ENCODE measurements around the gene CAMKK1. TPM values are rescaled to one million over a fixed set of nuclear protein-coding genes. Genes with fewer than 3 reads are reported as not detected.

CAMKK1 gene
- polyA plus RNA-seq, 2 of the 4 experiments (the other 2 are of a cell fraction): 6.9 to 14.8 TPM

DNA sequence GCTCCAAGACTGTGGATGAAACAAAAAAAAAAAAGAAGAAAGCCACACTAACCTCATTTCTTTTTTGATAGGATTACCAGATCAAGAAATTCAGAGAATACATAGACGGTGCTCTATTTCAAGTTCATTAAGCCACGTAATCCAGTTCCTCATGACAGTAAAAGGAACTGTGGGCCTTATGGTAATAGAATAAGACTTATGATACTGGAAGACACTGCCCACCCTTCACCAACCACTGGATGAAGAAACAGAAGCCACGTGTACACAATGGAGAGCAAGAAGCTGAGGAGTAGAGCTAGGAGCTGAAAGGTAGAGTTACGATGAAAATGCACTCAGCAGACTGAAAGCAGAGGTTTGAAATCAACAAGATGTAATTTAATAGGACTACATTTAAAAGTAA lies 58.0 kb downstream of the CAMKK1 start:
- no peak for FAIRE-seq
- CTCF ChIA-PET: interaction anchor here (0.9 to 8.3 kb wide), 3 partner anchors 10 to 99 kb away, joined by 3 to 120 read pairs (median 16); partner anchors contain the start of gene NCBP3

DNA sequence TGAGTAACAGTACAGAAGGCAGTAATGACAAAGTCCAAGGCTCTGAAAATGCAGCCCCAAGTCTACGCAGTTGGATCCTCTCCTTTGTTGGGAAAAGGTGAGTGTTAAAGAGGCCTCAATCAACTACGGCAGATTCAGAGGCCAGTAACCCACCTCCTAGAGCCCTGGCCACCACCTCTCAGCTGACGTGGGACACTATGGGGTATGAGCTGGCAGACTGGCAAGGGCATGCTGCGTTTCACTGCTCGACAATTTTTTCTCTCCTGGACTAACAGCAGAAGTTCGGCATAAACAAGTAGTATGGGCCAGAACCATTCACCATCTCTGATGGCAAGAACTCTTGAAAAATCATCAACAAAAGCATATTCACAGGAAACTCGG lies 64.0 kb downstream of the CAMKK1 start:
- TF ChIP-seq CBX2 (IDR thresholded peaks at IDR 0.05; ENCODE audit: borderline replicate concordance, low read depth) (no peak), RFX5 (IDR thresholded peaks at IDR 0.05) (no peak), ZSCAN20 (CRISPR knock-in tag; IDR thresholded peaks at IDR 0.05) (no peak), KDM1A (IDR thresholded peaks at IDR 0.05; ENCODE audit: low read depth) (no peak), RARB (CRISPR knock-in tag; IDR thresholded peaks at IDR 0.05) (no peak), TFCP2L1 (CRISPR knock-in tag; IDR thresholded peaks at IDR 0.05) (no peak), HES2 (IDR thresholded peaks at IDR 0.05) (no peak), JUN (IDR thresholded peaks at IDR 0.05) (no peak), RCOR1 (IDR thresholded peaks at IDR 0.05; ENCODE audit: low read depth, low read length) (no peak), MAZ (IDR thresholded peaks at IDR 0.05; ENCODE audit: borderline replicate concordance, low read depth, low read length) (no peak), FOSB (CRISPR knock-in tag; IDR thresholded peaks at IDR 0.05) (no peak), FOSL2 (IDR thresholded peaks at IDR 0.05) (no peak), FOSL2 (CRISPR knock-in tag; IDR thresholded peaks at IDR 0.05) (no peak), EP300 (IDR thresholded peaks at IDR 0.05) (no peak)
- TF ChIP-seq, protein P1, sequence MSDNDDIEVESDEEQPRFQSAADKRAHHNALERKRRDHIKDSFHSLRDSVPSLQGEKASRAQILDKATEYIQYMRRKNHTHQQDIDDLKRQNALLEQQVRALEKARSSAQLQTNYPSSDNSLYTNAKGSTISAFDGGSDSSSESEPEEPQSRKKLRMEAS (IDR thresholded peaks at IDR 0.05): no peak
- TF ChIP-seq, protein P2, sequence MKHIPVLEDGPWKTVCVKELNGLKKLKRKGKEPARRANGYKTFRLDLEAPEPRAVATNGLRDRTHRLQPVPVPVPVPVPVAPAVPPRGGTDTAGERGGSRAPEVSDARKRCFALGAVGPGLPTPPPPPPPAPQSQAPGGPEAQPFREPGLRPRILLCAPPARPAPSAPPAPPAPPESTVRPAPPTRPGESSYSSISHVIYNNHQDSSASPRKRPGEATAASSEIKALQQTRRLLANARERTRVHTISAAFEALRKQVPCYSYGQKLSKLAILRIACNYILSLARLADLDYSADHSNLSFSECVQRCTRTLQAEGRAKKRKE (CRISPR knock-in tag; IDR thresholded peaks at IDR 0.05; ENCODE audit: low read depth): no peak
- TF ChIP-seq, protein P3, sequence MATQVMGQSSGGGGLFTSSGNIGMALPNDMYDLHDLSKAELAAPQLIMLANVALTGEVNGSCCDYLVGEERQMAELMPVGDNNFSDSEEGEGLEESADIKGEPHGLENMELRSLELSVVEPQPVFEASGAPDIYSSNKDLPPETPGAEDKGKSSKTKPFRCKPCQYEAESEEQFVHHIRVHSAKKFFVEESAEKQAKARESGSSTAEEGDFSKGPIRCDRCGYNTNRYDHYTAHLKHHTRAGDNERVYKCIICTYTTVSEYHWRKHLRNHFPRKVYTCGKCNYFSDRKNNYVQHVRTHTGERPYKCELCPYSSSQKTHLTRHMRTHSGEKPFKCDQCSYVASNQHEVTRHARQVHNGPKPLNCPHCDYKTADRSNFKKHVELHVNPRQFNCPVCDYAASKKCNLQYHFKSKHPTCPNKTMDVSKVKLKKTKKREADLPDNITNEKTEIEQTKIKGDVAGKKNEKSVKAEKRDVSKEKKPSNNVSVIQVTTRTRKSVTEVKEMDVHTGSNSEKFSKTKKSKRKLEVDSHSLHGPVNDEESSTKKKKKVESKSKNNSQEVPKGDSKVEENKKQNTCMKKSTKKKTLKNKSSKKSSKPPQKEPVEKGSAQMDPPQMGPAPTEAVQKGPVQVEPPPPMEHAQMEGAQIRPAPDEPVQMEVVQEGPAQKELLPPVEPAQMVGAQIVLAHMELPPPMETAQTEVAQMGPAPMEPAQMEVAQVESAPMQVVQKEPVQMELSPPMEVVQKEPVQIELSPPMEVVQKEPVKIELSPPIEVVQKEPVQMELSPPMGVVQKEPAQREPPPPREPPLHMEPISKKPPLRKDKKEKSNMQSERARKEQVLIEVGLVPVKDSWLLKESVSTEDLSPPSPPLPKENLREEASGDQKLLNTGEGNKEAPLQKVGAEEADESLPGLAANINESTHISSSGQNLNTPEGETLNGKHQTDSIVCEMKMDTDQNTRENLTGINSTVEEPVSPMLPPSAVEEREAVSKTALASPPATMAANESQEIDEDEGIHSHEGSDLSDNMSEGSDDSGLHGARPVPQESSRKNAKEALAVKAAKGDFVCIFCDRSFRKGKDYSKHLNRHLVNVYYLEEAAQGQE (IDR thresholded peaks at IDR 0.05): no peak
- ATAC-seq: no peak; a peak in 1 of 6 replicates
- no peak for FAIRE-seq
- WGBS (ENCODE audit: missing lambda C conversion rate): 90% methylated on average over 7 of the region's 7 CpGs
- Histone ChIP-seq H3K9me3 (no peaks in the 10 kb centered on the region), H3K4me3 (no peak overlapping the region), H3K4me1 (no peaks in the 10 kb centered on the region), H3K27ac (no peak overlapping the region), H3K4me2 (no peak overlapping the region)
- ChIA-PET POLR2A (interaction anchor here (1.7 kb wide), 1 partner anchor 91 kb away, joined by 3 read pairs; no protein-coding TSS in a partner anchor), CTCF (interaction anchor here (1.2 to 12.7 kb wide), 16 partner anchors 8 to 246 kb away, joined by 3 to 491 read pairs (median 11); partner anchors contain the start of gene NCBP3)
- DNase-seq (ENCODE audit: low read depth in 1 of 2, low spot score in 1 of 2): no peak

More for the DNA sequence above, 58.0 kb downstream of the CAMKK1 start:
- H3K4me1 ChIP-seq: no peaks in the 10 kb centered on the region
- 91% methylated on average over 4 of the region's 4 CpGs for WGBS (ENCODE audit: missing lambda C conversion rate)
- POLR2A ChIA-PET: no interaction called here
- no peak overlapping the region for H3K4me2 ChIP-seq
- H3K27ac ChIP-seq: no peak overlapping the region
- no peak overlapping the region for H3K4me3 ChIP-seq
- no peak for TF ChIP-seq RAD21 (conservative IDR thresholded peaks at IDR 0.05 in 1 of 2, IDR thresholded peaks at IDR 0.05 in 1 of 2)
- no peak for TF ChIP-seq ZNF302 (CRISPR knock-in tag; IDR thresholded peaks at IDR 0.05)
- TF ChIP-seq FOSB (CRISPR knock-in tag; IDR thresholded peaks at IDR 0.05): no peak
- no peak for TF ChIP-seq RNF2 (IDR thresholded peaks at IDR 0.05; ENCODE audit: borderline replicate concordance, low read depth)
- TF ChIP-seq POLR2AphosphoS2 (conservative IDR thresholded peaks at IDR 0.05; ENCODE audit: low read length): no peak
- TF ChIP-seq E2F6 (IDR thresholded peaks at IDR 0.05; ENCODE audit: borderline replicate concordance, low read depth): no peak
- no peaks in the 10 kb centered on the region for H3K9me3 ChIP-seq
- no peak for ATAC-seq
- DNase-seq (ENCODE audit: low read depth in 1 of 2, low spot score in 1 of 2): no peak
